Suprapubic skin (tissue), 4 donors: ENCODE results near the gene GOLGA3.

Experiments used
- EP300 ChIP-seq: sonication (generic); formaldehyde crosslinking; IDR thresholded peaks from one replicate; pipeline ENCODE4 v1.6.1; 2017; ENCODE audit warnings: antibody characterized with exemption
- POLR2A ChIP-seq, 2 donors: fragments of 450-650 bp; IDR thresholded peaks; one replicate each; pipeline ENCODE4 v1.6.1; 2017; ENCODE audit warnings: antibody characterized with exemption in 2 of 2, mild to moderate bottlenecking in 2 of 2, moderate library complexity in 2 of 2
- POLR2AphosphoS5 ChIP-seq, 3 donors: sonication (generic); formaldehyde crosslinking; IDR thresholded peaks; one replicate each; pipeline ENCODE4 v1.6.1; 2017; ENCODE audit warnings: antibody characterized with exemption in 3 of 3
- TF ChIP-seq, protein P1 (sequence below), 2 donors: fragments of 200-600 bp in 1 of 2; fragments of 450-650 bp in 1 of 2; sonication (generic) in 1 of 2; IDR thresholded peaks; one replicate each; pipeline ENCODE4 v1.5.1; 2016 to 2019; ENCODE audit warnings: antibody characterized with exemption in 2 of 2, mild to moderate bottlenecking in 1 of 2, moderate library complexity in 1 of 2

DNA sequence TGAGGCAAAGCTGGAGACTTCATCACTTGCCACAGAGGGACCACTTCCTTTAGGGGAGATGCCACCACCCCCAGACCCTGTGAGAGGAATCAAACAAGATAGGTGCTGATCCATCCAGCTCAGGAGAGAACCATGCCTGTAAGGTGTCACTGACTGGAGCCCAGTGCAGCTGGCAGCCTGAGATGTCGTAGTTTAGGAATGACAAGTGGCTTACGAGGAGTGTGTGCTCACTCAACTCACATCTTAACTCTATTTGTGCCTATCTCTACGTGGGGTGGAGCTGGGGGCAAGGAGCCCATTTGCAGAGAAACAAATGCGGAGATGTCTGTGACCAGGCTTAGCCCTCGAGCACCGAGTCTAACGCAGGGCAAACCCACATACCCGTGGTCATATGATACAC, 32.9 kb upstream of the GOLGA3 start:
- TF ChIP-seq, protein P1, sequence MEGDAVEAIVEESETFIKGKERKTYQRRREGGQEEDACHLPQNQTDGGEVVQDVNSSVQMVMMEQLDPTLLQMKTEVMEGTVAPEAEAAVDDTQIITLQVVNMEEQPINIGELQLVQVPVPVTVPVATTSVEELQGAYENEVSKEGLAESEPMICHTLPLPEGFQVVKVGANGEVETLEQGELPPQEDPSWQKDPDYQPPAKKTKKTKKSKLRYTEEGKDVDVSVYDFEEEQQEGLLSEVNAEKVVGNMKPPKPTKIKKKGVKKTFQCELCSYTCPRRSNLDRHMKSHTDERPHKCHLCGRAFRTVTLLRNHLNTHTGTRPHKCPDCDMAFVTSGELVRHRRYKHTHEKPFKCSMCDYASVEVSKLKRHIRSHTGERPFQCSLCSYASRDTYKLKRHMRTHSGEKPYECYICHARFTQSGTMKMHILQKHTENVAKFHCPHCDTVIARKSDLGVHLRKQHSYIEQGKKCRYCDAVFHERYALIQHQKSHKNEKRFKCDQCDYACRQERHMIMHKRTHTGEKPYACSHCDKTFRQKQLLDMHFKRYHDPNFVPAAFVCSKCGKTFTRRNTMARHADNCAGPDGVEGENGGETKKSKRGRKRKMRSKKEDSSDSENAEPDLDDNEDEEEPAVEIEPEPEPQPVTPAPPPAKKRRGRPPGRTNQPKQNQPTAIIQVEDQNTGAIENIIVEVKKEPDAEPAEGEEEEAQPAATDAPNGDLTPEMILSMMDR (IDR thresholded peaks at IDR 0.05), result no peak
- TF ChIP-seq POLR2A (IDR thresholded peaks at IDR 0.05), result no peak
- TF ChIP-seq POLR2AphosphoS5 (IDR thresholded peaks at IDR 0.05), result no peak
- no peak for TF ChIP-seq EP300
